ENCODE data around the gene CDH2. TPM values are rescaled to one million over a fixed set of nuclear protein-coding genes. Genes with fewer than 3 reads are reported as not detected.

Gene CDH2
- total and polyA plus RNA-seq, 7 donors = under 0.01 to 8.2 (median 5.6) TPM; not detected in 1

DNA sequence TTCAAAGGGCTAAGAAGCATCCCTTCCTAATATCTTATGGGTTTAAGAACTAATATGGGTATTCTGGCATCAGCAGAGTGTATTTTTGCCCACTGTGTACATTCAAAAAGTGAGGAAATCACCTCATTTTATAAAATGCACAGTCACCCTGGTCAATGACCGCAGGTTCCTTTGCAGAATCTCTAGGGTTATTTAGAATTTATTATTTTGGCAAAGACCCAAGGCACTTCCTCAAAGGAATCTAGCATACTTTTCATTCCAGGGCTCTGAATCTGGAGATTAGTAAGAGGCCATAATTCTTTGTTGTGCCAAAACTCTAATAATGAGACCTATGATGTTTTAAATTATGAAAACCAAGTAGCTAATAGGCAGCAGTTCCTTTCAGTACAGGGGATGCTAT lies 27.2 kb upstream of the CDH2 start:
- DNase-seq = no peak
- 29 to 33% methylated on average over 1 of the region's 1 CpG for WGBS, 2 donors
- Histone ChIP-seq H3K4me3 (no peak overlapping the region), H3K27me3 (no peaks in the 10 kb centered on the region), H3K4me1 (peaks cover 0 to 4% (median 0%) of the 10 kb centered on the region in 4 donors), H3K9me3 (no peaks in the 10 kb centered on the region), H3K36me3 (no peaks in the 10 kb centered on the region), H3K27ac (no peak overlapping the region)
- no peak for TF ChIP-seq EP300 (IDR thresholded peaks at IDR 0.05)
- TF ChIP-seq POLR2AphosphoS5 (IDR thresholded peaks at IDR 0.05) = no peak
- intact Hi-C loops (cut with DNase I) = no loop called here

DNA sequence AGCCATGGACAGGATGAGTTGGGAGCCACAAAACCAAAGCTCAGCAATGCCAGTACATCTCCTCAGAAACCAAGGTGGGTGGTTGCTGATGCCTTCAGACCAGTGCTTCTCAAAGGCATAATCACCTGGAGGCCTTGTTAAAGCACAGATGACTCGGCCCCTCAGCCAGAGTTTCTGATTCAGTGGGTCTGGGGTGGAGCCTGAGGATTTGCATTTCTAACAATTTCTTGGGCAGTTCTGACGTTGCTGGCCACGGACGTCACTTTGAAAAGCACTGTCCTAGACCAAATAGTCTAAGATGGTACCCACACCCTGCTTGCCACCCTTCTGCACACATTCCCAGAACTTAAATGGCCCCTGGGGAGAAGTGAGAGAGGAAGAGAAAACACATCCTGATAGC lies 24.1 kb upstream of the CDH2 start:
- H3K4me1 ChIP-seq = peaks cover 0 to 4% (median 0%) of the 10 kb centered on the region in 4 donors
- H3K27me3 ChIP-seq = no peaks in the 10 kb centered on the region
- TF ChIP-seq POLR2AphosphoS5 (IDR thresholded peaks at IDR 0.05) (no peak), EP300 (IDR thresholded peaks at IDR 0.05) (no peak), POLR2A (IDR thresholded peaks at IDR 0.05) (no peak)
- TF ChIP-seq, protein P1, sequence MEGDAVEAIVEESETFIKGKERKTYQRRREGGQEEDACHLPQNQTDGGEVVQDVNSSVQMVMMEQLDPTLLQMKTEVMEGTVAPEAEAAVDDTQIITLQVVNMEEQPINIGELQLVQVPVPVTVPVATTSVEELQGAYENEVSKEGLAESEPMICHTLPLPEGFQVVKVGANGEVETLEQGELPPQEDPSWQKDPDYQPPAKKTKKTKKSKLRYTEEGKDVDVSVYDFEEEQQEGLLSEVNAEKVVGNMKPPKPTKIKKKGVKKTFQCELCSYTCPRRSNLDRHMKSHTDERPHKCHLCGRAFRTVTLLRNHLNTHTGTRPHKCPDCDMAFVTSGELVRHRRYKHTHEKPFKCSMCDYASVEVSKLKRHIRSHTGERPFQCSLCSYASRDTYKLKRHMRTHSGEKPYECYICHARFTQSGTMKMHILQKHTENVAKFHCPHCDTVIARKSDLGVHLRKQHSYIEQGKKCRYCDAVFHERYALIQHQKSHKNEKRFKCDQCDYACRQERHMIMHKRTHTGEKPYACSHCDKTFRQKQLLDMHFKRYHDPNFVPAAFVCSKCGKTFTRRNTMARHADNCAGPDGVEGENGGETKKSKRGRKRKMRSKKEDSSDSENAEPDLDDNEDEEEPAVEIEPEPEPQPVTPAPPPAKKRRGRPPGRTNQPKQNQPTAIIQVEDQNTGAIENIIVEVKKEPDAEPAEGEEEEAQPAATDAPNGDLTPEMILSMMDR (IDR thresholded peaks at IDR 0.05) = no peak
- H3K9me3 ChIP-seq = no peaks in the 10 kb centered on the region
- H3K27ac ChIP-seq = no peak overlapping the region
- no peak for DNase-seq
- WGBS, 2 donors = 78 to 84% methylated on average over 4 of the region's 4 CpGs
- no peaks in the 10 kb centered on the region for H3K36me3 ChIP-seq
- H3K4me3 ChIP-seq = no peak overlapping the region
- intact Hi-C loops (cut with DNase I) = no loop called here

DNA sequence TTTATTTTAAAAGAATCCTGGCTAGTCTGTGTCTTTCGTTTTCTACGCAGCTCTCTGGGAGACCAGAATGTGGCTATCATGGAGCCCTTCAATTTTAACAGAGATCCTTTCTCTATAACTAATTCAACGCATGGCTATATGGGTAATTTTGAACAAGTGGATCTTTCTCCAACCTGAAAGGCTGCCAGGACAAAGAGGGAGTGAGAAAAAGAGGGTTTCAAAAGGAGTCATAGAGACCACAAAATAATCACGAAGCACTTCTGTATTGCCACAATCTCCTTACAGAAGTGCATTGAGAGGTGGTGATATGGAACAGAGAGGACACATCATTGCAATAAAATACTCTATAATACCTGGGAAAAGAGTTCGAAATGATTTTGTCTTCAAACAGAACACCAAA lies 21.7 kb upstream of the CDH2 start:
- 84 to 88% methylated on average over 5 of the region's 5 CpGs for WGBS, 2 donors
- no peaks in the 10 kb centered on the region for H3K36me3 ChIP-seq

DNA sequence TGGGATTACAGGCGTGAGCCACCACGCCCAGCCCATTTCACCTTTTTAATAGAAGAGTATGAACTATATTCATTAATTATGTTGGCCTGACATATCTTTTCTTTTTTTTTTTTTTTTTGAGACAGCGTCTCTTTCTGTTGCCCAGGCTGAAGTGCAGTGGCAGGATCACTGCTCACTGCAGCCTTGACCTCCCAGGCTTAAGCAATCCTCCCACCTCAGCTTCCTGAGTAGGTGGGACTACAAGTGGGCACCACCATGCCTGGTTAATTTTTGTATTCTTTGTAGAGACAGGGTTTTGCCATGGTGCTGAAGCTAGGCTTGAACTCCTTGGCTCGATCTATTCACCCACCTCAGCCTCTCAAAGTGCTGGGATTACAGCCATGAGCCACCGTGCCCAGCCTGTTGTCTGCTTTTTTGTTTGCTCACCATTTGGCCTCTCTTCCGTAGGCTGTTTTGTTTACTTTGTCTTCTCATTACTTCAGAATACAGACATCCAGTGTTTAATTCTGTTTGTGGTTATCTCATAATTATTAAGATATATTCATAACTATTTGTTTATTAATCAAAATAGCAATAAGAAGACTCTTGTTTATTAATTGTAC lies 16.3 kb upstream of the CDH2 start:
- Histone ChIP-seq H3K27me3 (no peaks in the 10 kb centered on the region), H3K4me3 (no peak overlapping the region), H3K36me3 (no peaks in the 10 kb centered on the region), H3K4me1 (no peaks in the 10 kb centered on the region), H3K27ac (no peak overlapping the region), H3K9me3 (no peaks in the 10 kb centered on the region)
- TF ChIP-seq, protein P1 (IDR thresholded peaks at IDR 0.05) = no peak
- TF ChIP-seq POLR2A (IDR thresholded peaks at IDR 0.05) (no peak), POLR2AphosphoS5 (IDR thresholded peaks at IDR 0.05) (no peak)
- WGBS, 2 donors = 60 to 84% methylated on average over 6 of the region's 6 CpGs
- intact Hi-C loops (cut with DNase I) = no loop called here
- DNase-seq = no peak

More for the DNA sequence above, 21.7 kb upstream of the CDH2 start:
- no peaks in the 10 kb centered on the region for H3K9me3 ChIP-seq
- no peaks in the 10 kb centered on the region for H3K4me1 ChIP-seq
- no peak for DNase-seq
- intact Hi-C loops (cut with DNase I) = no loop called here
- no peak overlapping the region for H3K27ac ChIP-seq
- no peaks in the 10 kb centered on the region for H3K27me3 ChIP-seq
- TF ChIP-seq, protein P1 (IDR thresholded peaks at IDR 0.05) = no peak
- no peak for TF ChIP-seq POLR2AphosphoS5 (IDR thresholded peaks at IDR 0.05)
- no peak for TF ChIP-seq EP300 (IDR thresholded peaks at IDR 0.05)
- TF ChIP-seq POLR2A (IDR thresholded peaks at IDR 0.05) = no peak
- no peak overlapping the region for H3K4me3 ChIP-seq

DNA sequence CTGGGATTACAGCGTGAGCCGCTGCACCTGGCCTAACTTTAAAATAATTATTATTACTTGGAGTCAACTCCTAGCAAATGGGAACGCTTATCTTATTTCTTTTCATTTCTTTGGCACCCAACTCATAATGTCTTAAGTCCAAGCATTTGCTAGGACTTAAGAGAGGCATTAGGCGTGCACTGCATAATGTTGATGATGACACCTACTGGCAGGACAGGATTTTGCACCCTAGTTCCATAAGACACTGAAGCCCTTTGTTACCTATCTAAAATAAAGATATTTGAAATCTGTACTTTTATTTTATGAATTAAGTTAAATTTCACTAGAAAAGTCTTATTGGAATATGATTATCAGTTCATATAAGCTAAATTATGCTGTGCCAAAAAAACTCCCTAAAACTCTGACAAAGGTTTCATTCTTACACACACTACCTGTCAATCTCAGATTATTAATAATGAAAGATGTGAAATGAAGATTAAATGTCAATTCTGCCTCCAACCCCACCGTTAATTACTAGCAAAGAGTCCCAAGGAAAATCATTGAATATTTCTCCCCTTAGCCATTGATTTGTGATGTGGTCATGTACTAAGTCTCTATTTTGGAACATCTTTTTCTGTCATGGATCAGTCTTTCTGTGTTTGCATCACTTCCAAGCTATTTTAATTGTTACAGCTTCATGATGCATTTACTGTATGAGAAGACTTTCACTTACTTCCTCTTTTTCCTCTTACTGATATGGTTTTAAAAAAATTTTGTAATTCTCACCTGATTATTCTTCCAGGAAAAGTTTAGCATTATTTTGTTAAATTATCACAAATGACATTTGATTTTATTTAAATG lies 12.7 kb upstream of the CDH2 start:
- no peak for DNase-seq
- Histone ChIP-seq H3K27ac (no peak overlapping the region), H3K4me1 (no peaks in the 10 kb centered on the region), H3K9me3 (no peaks in the 10 kb centered on the region), H3K4me3 (no peak overlapping the region), H3K27me3 (no peaks in the 10 kb centered on the region), H3K36me3 (no peaks in the 10 kb centered on the region)
- intact Hi-C loops (cut with DNase I) = loop anchor here (10.0 kb wide), 1 partner anchor 585 kb away; no protein-coding TSS in a partner anchor
- WGBS, 2 donors = 69 to 77% methylated on average over 5 of the region's 5 CpGs
- no peak for TF ChIP-seq POLR2AphosphoS5 (IDR thresholded peaks at IDR 0.05)
- TF ChIP-seq, protein P1 (IDR thresholded peaks at IDR 0.05) = peak in 3 of 4 experiments; percentile 18 to 55 (median 37)
